H1 (cell line): ENCODE data around the gene THADA. TPM values are rescaled to one million over a fixed set of nuclear protein-coding genes. Genes with fewer than 3 reads are reported as not detected.

Experiments used
- CTCF ChIA-PET: fragments of 300-600 bp; sonication (Branson Sonifier 250); formaldehyde crosslinking; loops from one replicate; lab custom pipeline; 2021; ENCODE audit not compliant: partially characterized antibody; lab: Charles Lee
- POLR2A ChIA-PET: fragments of 300-600 bp; sonication (Branson Sonifier 250); formaldehyde crosslinking; loops from one replicate; lab custom pipeline; 2021; ENCODE audit warnings: inconsistent platforms; ENCODE audit not compliant: partially characterized antibody; lab: Charles Lee
- DNase-seq, 2 experiments: peaks; one replicate each; pipeline versions ENCODE4 v3.0.0 to v3.0.0-alpha.2; 2010 to 2022; ENCODE audit warnings: low spot score in 2 of 2, low read depth in 1 of 2, mixed read lengths in 1 of 2
- FAIRE-seq: peaks from 2 replicates; lab custom pipeline; 2011; peaks lifted over from hg19 to GRCh38; lab: Jason Lieb, UNC
- H2AFZ ChIP-seq: 2 replicates; pipeline ENCODE4 v1.8.1; 2012; ENCODE audit warnings: low read length, inconsistent platforms
- H2AK5ac ChIP-seq: 2 replicates; pipeline ENCODE4 v1.6.1; 2013; ENCODE audit warnings: low read depth, low read length
- H2BK120ac ChIP-seq: replicated peaks from 2 replicates; pipeline ENCODE3; 2013; ENCODE audit warnings: low read depth, low read length, inconsistent platforms
- H2BK12ac ChIP-seq: 2 replicates; pipeline ENCODE4 v1.6.1; 2013; ENCODE audit warnings: low read depth, low read length
- H2BK15ac ChIP-seq: 2 replicates; pipeline ENCODE4 v1.6.1; 2013; ENCODE audit warnings: low read length
- H2BK20ac ChIP-seq: 2 replicates; pipeline ENCODE4 v1.6.1; 2013; ENCODE audit warnings: low read length
- H2BK5ac ChIP-seq: 2 replicates; pipeline ENCODE4 v1.6.1; 2013; ENCODE audit warnings: low read depth, low read length
- H3K14ac ChIP-seq: 2 replicates; pipeline ENCODE4 v1.6.1; 2013; ENCODE audit warnings: inconsistent platforms; ENCODE audit not compliant: insufficient read length
- H3K18ac ChIP-seq: 2 replicates; pipeline ENCODE4 v1.6.1; 2013; ENCODE audit warnings: low read length; ENCODE audit errors: extremely low read depth
- H3K23ac ChIP-seq: 2 replicates; pipeline ENCODE4 v1.6.1; 2013; ENCODE audit warnings: inconsistent platforms; ENCODE audit not compliant: insufficient read length
- H3K23me2 ChIP-seq: 2 replicates; pipeline ENCODE4 v1.6.1; 2013; ENCODE audit warnings: low read depth, low read length
- H3K27ac ChIP-seq: 2 replicates; pipeline ENCODE4 v1.6.1; 2011; ENCODE audit warnings: low read depth, low read length, inconsistent platforms
- H3K27me3 ChIP-seq, 4 experiments: replicated peaks in 1 of 4; 1 replicate in 1 of 4; 2 replicates in 3 of 4; pipeline versions ENCODE4 v1.6.1 to v1.8.1; 2011 to 2013; ENCODE audit warnings: low read length in 3 of 4, mild to moderate bottlenecking in 3 of 4, inconsistent platforms in 2 of 4, mixed read lengths in 2 of 4, moderate library complexity in 1 of 4; ENCODE audit not compliant: control insufficient read depth in 3 of 4, insufficient read depth in 3 of 4; ENCODE audit errors: extremely low read depth in 1 of 4
- H3K36me3 ChIP-seq, 4 experiments: 2 replicates each; pipeline versions ENCODE4 v1.6.1 to v1.8.1; 2011 to 2013; ENCODE audit warnings: mild to moderate bottlenecking in 4 of 4, low read length in 3 of 4, moderate library complexity in 2 of 4, control low read depth in 1 of 4, inconsistent platforms in 1 of 4; ENCODE audit not compliant: insufficient read depth in 4 of 4, control insufficient read depth in 2 of 4
- H3K4ac ChIP-seq: replicated peaks from 2 replicates; pipeline ENCODE3; 2013; ENCODE audit warnings: low read length, low read depth, mixed read lengths, inconsistent platforms; ENCODE audit not compliant: insufficient read length
- H3K4me1 ChIP-seq, 4 experiments: replicated peaks in 1 of 4; 1 replicate in 1 of 4; 2 replicates in 3 of 4; pipeline versions ENCODE4 v1.6.1 to v1.8.1; 2011 to 2013; ENCODE audit warnings: low read length in 3 of 4, inconsistent platforms in 2 of 4, mixed read lengths in 1 of 4; ENCODE audit not compliant: insufficient read depth in 4 of 4, control insufficient read depth in 3 of 4
- H3K4me2 ChIP-seq, 2 experiments: 2 replicates each; pipeline versions ENCODE4 v1.6.1 to v1.8.1; 2011 to 2013; ENCODE audit warnings: low read depth in 2 of 2, low read length in 2 of 2, control low read depth in 1 of 2, inconsistent platforms in 1 of 2, mild to moderate bottlenecking in 1 of 2; ENCODE audit not compliant: insufficient read depth in 1 of 2
- H3K4me3 ChIP-seq, 4 experiments: fragments of 200-600, 300-600 bp in 1 of 4; sonication (generic), shearing (Covaris generic), sonication (Bioruptor Twin) in 1 of 4; 2 replicates each; pipeline versions ENCODE4 v1.5.1 to v1.8.1; 2011 to 2016; ENCODE audit warnings: low read length in 4 of 4, low read depth in 3 of 4, control low read depth in 2 of 4, inconsistent platforms in 2 of 4, mild to moderate bottlenecking in 2 of 4, mixed read lengths in 1 of 4, moderate library complexity in 1 of 4; ENCODE audit not compliant: insufficient read depth in 2 of 4; ENCODE audit errors: extremely low read depth in 1 of 4
- H3K56ac ChIP-seq: replicated peaks from 2 replicates; pipeline ENCODE3; 2013; ENCODE audit warnings: low read depth, mild to moderate bottlenecking, mixed read lengths, low read length, inconsistent platforms; ENCODE audit not compliant: insufficient read length
- H3K79me1 ChIP-seq: 2 replicates; pipeline ENCODE4 v1.6.1; 2013; ENCODE audit warnings: low read depth, low read length, control low read depth
- H3K79me2 ChIP-seq, 2 experiments: 2 replicates each; pipeline versions ENCODE4 v1.6.1 to v1.8.1; 2012 to 2013; ENCODE audit warnings: low read length in 2 of 2, mild to moderate bottlenecking in 2 of 2, inconsistent platforms in 1 of 2; ENCODE audit not compliant: insufficient read depth in 2 of 2, control insufficient read depth in 1 of 2
- H3K9ac ChIP-seq, 4 experiments: replicated peaks in 1 of 4; 1 replicate in 1 of 4; 2 replicates in 3 of 4; pipeline versions ENCODE4 v1.6.1 to v1.8.1; 2011 to 2013; ENCODE audit warnings: low read depth in 3 of 4, low read length in 3 of 4, control low read depth in 2 of 4, mild to moderate bottlenecking in 2 of 4, moderate library complexity in 2 of 4, inconsistent platforms in 1 of 4; ENCODE audit errors: extremely low read depth in 1 of 4
- H3K9me3 ChIP-seq, 2 experiments: 2 replicates each; pipeline versions ENCODE4 v1.6.1 to v1.8.1; 2012 to 2013; ENCODE audit warnings: mild to moderate bottlenecking in 2 of 2, moderate library complexity in 2 of 2, control low read depth in 1 of 2, inconsistent platforms in 1 of 2, low read depth in 1 of 2, low read length in 1 of 2, mixed read lengths in 1 of 2; ENCODE audit not compliant: insufficient read depth in 2 of 2
- H4K20me1 ChIP-seq, 2 experiments: replicated peaks in 1 of 2; 2 replicates each; pipeline versions ENCODE3 to v1.8.1; 2011 to 2013; ENCODE audit warnings: inconsistent platforms in 2 of 2, low read length in 2 of 2, mild to moderate bottlenecking in 1 of 2; ENCODE audit not compliant: insufficient read depth in 2 of 2, control insufficient read depth in 1 of 2
- H4K5ac ChIP-seq: 2 replicates; pipeline ENCODE4 v1.6.1; 2013; ENCODE audit warnings: low read length, low read depth, mixed read lengths, inconsistent platforms; ENCODE audit not compliant: insufficient read length
- H4K8ac ChIP-seq: 2 replicates; pipeline ENCODE4 v1.8.0; 2013; ENCODE audit warnings: mild to moderate bottlenecking, moderate library complexity, low read length, inconsistent platforms; ENCODE audit not compliant: insufficient read depth; ENCODE audit errors: extremely low read depth
- H4K91ac ChIP-seq: replicated peaks from 2 replicates; pipeline ENCODE3; 2013; ENCODE audit warnings: low read length, mixed read lengths, inconsistent platforms; ENCODE audit not compliant: insufficient read length
- CEBPB ChIP-seq: IDR thresholded peaks from 2 replicates; pipeline ENCODE4 v1.6.1; 2012; ENCODE audit warnings: low read depth, low read length
- EGR1 ChIP-seq: IDR thresholded peaks from 2 replicates; pipeline ENCODE4 v1.6.1; 2011; ENCODE audit warnings: low read depth, low read length, borderline replicate concordance
- EZH2 ChIP-seq: fragments of 200-600 bp; sonication (generic); IDR thresholded peaks from 2 replicates; pipeline ENCODE4 v1.7.1; 2012; ENCODE audit warnings: low read depth, mild to moderate bottlenecking, moderate library complexity, low read length, inconsistent platforms; ENCODE audit not compliant: severe bottlenecking
- JUN ChIP-seq: IDR thresholded peaks from 2 replicates; pipeline ENCODE4 v1.6.1; 2011; ENCODE audit warnings: low read depth, mild to moderate bottlenecking, improper control_type of control experiment, low read length
- RFX5 ChIP-seq: IDR thresholded peaks from 2 replicates; pipeline ENCODE4 v1.6.1; 2011; ENCODE audit warnings: low read depth, low read length, improper control_type of control experiment, borderline replicate concordance
- RNF2 ChIP-seq: fragments of 200-900, 300-1000 bp; sonication (generic); IDR thresholded peaks from 2 replicates; pipeline ENCODE4 v1.7.1; 2016; ENCODE audit warnings: borderline replicate concordance, low read depth, mild to moderate bottlenecking, antibody characterized with exemption, low read length; ENCODE audit not compliant: poor library complexity, severe bottlenecking; ENCODE audit errors: missing control alignments
- SP1 ChIP-seq: IDR thresholded peaks from 2 replicates; pipeline ENCODE4 v1.6.1; 2011; ENCODE audit warnings: low read depth, low read length
- SUZ12 ChIP-seq: fragments of 200-600 bp; sonication (generic); IDR thresholded peaks from 2 replicates; pipeline ENCODE4 v1.6.1; 2012; ENCODE audit warnings: mild to moderate bottlenecking, inconsistent platforms, low read length, moderate library complexity, mixed read lengths
- TAF1 ChIP-seq: IDR thresholded peaks from 2 replicates; pipeline ENCODE4 v1.6.1; 2011; ENCODE audit warnings: mild to moderate bottlenecking, low read depth, low read length
- WGBS, 2 experiments: shearing (Covaris generic) in 1 of 2; methylation state at CpG; one replicate each; pipeline versions ENCODE4 v1.1.6 to v1.1.7; 2013 to 2015; ENCODE audit warnings: low lambda C conversion rate in 2 of 2, mixed read lengths in 2 of 2, inconsistent platforms in 1 of 2, low coverage in 1 of 2, missing lambda C conversion rate in 1 of 2; ENCODE audit not compliant: insufficient replicate concordance in 2 of 2, insufficient coverage in 1 of 2, insufficient read length in 1 of 2; ENCODE audit errors: extremely low coverage in 1 of 2, missing lambda C conversion rate in 1 of 2; 5-methylcytosine and 5-hydroxymethylcytosine counted together
- polyA plus RNA-seq, 7 experiments: library from polyadenylated mRNA; depleted of rRNA in 3 of 7; stranded (reverse) in 5 of 7; unstranded in 2 of 7; fragments of >200 nt in 5 of 7; fragments of 200-250 nt in 2 of 7; gene quantifications; 1 replicate in 5 of 7; 2 replicates in 1 of 7; 4 replicates in 1 of 7; pipeline versions ENCODE4 v1.2.1 to v1.2.3, GENCODE V29; 2011 to 2013; ENCODE audit warnings: missing spikeins in 2 of 7, mixed read lengths in 2 of 7
- total RNA-seq: library from RNA; stranded (reverse); fragmentation: NEBNext Ultra II Directional; extraction: Animal tissue kit (Norgen Biotek cat#: 25700); gene quantifications from 2 replicates; pipeline ENCODE4 v1.2.1, GENCODE V29; 2021
- TF ChIP-seq, protein P1 (sequence below), 3 experiments: IDR thresholded peaks; 1 replicate in 2 of 3; 2 replicates in 1 of 3; pipeline versions ENCODE4 v1.5.1 to v1.6.1; 2011; ENCODE audit warnings: low read length in 3 of 3, mild to moderate bottlenecking in 3 of 3, inconsistent platforms in 2 of 3, low read depth in 1 of 3, moderate library complexity in 1 of 3; ENCODE audit not compliant: insufficient read depth in 1 of 3; ENCODE audit errors: control extremely low read depth in 1 of 3

The THADA gene
- total and polyA plus RNA-seq, 2 of the 8 experiments (the other 6 are each of a cell fraction or from before 2014, with no cell fraction given) = 22.4 to 26.8 TPM

DNA sequence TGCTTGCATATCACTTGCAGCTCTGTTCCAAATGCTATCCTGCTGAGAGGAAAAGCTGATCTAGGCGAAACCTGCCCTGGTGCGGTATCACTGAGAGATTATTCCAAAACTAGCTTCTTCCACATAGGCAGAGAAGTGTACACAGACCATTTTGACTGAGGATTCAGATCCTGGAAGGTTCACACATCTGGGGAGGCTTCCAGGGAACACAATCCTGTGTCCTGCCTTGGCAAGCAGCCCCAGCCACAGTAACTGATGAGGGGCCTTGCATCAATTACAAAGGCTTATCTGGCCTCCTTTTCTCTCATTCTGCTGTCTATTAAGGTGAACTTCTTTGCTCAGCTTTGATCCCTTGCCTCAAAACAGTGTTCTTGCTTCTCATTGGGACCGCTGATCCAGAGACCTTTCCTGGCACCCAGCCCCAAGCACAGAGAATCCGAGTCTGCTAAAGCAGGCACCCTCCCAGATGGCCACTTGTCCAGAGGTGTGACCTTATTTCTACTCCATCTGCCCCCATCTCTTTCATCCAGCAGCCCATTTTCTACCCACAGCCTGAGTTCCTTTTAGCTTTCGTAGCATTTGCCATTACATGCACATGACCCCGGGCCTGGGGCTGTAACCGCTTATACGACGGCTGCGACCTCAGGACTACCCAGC lies 317.1 kb downstream of the THADA start:
- Histone ChIP-seq H3K14ac (no peak overlapping the region), H2BK5ac (no peak overlapping the region), H3K4me1 (peaks cover 0 to 3% (median 1%) of the 10 kb centered on the region in 4 experiments; a peak in 4 of 7 replicates), H3K4ac (no peak overlapping the region), H2BK120ac (no peak overlapping the region), H2AK5ac (no peak overlapping the region), H3K23me2 (no peaks in the 10 kb centered on the region), H3K9me3 (no peaks in the 10 kb centered on the region), H2BK20ac (no peak overlapping the region), H3K27ac (no peak overlapping the region), H3K79me2 (no peaks in the 10 kb centered on the region), H2AFZ (no peak overlapping the region), H4K20me1 (no peaks in the 10 kb centered on the region), H4K5ac (no peak overlapping the region), H3K9ac (no peak overlapping the region), H3K4me2 (no peak overlapping the region), H3K18ac (no peak overlapping the region), H4K91ac (no peak overlapping the region), H4K8ac (no peak overlapping the region), H3K27me3 (no peaks in the 10 kb centered on the region), H3K36me3 (no peaks in the 10 kb centered on the region; a peak in 3 of 8 replicates), H3K4me3 (no peak overlapping the region), H3K56ac (no peak overlapping the region), H2BK12ac (no peak overlapping the region), H2BK15ac (no peak overlapping the region), H3K79me1 (no peaks in the 10 kb centered on the region), H3K23ac (no peak overlapping the region)
- CTCF ChIA-PET = interaction anchor here (0.5 to 2.2 kb wide), 8 partner anchors 8 to 175 kb away, joined by 3 to 8 read pairs (median 3); no protein-coding TSS in a partner anchor
- DNase-seq (no peak), FAIRE-seq (no peak)
- POLR2A ChIA-PET = interaction anchor here (1.2 kb wide), 1 partner anchor 272 kb away, joined by 3 read pairs; no protein-coding TSS in a partner anchor
- 90% methylated on average over 10 of the region's 10 CpGs; no CpG with 5 or more reads in 1 of the 2 experiments for WGBS, 2 experiments
- TF ChIP-seq TAF1 = no peak
- TF ChIP-seq EZH2 = no peak
- no peak for TF ChIP-seq SUZ12
- TF ChIP-seq EGR1 = no peak
- TF ChIP-seq, protein P1, sequence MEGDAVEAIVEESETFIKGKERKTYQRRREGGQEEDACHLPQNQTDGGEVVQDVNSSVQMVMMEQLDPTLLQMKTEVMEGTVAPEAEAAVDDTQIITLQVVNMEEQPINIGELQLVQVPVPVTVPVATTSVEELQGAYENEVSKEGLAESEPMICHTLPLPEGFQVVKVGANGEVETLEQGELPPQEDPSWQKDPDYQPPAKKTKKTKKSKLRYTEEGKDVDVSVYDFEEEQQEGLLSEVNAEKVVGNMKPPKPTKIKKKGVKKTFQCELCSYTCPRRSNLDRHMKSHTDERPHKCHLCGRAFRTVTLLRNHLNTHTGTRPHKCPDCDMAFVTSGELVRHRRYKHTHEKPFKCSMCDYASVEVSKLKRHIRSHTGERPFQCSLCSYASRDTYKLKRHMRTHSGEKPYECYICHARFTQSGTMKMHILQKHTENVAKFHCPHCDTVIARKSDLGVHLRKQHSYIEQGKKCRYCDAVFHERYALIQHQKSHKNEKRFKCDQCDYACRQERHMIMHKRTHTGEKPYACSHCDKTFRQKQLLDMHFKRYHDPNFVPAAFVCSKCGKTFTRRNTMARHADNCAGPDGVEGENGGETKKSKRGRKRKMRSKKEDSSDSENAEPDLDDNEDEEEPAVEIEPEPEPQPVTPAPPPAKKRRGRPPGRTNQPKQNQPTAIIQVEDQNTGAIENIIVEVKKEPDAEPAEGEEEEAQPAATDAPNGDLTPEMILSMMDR (IDR thresholded peaks at IDR 0.05; ENCODE audit: control extremely low read depth in 1 of 3, insufficient read depth in 1 of 3, low read depth in 1 of 3, low read length in 3 of 3) = no peak
- no peak for TF ChIP-seq RNF2
- no peak for TF ChIP-seq RFX5
- TF ChIP-seq SP1 = no peak
- no peak for TF ChIP-seq CEBPB
- no peak for TF ChIP-seq JUN
